HG03097 (cell line): Measurements from ENCODE around the gene PLCL2.

ENCODE experiments used
- ATAC-seq: cut with Tn5 transposase; IDR thresholded peaks from one replicate; pipeline ENCODE4 v1.9.1; 2021; ENCODE audit not compliant: unreplicated experiment, low FRiP score

Gene PLCL2

DNA sequence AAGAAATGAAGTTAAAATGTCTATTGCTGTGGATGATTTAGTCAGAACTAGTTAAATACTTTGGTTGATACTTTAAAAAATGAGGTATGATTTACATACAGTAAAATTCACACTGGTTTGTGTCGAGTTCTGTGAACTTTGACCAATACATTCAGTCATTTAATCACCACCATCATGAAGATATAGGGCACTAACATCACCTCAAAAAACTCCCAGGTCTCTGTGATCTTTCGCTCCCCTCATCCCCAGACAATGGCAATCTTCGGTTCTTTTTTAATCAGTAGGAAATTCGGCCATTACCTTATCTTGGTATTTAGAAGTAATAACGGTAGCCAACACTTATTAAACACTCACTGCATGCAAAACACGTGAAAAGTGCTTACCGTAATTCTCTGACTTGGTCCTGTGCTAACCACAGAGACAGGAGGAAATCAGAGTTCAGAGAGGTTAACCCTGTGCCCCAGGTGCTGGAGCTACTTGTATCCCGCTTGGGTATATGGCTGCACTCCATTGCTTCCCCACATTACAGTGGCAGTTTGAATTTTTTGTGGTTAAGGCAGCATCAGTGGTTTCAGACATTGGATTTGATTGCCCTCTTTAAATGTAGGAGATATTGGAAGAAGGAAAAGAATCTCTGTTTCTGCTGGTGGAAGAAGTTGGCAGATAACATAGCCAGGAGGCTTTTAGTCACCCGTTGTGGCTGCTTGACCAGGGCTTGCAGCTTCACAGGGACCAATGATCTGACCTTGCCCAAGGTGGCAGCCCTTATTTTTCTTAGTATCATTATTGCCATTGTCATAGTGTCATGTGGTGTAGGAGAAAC, 4.2 kb downstream of the PLCL2 start:
- ATAC-seq: peak; percentile 38

DNA sequence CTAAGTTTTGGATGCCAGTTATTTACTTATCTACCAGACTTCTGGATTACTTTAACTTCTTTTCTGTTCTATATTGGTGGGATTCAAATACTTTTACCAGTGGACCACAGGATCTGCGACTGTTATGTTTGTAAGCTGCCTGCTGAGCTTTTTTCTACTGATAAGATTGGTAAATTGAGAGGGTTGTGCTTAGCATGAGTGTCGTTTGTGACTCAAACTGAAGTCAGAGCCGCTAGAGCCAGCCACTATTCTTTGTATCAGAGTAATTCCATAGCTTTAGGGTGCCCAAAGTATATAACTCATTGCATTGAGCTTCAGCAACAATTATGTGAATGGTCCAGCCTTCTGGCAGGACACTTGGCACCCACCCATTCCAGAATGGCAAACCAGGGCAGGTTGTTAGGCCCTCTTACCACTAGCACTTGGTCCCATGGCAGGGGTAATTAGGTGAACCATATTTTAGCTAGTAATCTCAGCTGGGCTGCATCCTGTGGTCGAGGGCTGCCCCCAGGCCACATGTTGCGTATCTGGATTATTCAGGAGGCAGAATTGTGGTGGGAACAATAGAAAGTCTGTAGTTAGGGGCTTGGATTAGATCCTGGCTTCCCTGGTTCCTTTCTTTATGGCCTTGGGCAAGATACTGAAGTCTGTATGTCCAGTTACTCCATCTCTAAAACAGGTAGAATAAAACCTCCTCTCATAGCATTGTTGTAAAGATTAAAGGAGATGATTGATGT, 6.0 kb downstream of the PLCL2 start:
- ATAC-seq: no peak

DNA sequence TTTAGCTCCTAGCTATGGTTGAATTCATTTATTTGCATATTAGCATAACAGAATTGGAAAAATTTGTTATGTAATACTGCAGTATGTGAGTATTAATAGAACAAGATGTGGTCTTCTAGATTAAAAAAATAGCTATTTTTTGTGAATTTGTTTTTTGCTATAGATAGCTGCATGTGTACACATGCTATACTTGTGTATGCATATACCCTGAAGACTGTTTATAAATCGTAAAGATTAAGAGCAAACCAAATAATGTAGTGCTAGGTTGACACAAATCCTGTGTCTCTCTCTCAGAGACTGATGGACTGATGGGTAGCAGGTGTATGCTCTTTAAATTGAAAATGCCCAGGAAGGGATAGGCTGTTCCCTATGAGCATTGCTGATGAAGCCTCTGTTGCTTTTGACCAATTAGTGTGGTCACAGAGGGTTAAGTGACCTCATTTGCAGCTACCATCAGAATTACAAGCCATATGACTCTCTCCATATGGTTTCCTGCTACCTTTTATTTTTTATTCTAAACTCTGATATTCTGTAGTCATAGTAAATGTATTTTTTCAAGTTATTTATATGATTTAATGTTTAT, 9.0 kb downstream of the PLCL2 start:
- no peak for ATAC-seq

DNA sequence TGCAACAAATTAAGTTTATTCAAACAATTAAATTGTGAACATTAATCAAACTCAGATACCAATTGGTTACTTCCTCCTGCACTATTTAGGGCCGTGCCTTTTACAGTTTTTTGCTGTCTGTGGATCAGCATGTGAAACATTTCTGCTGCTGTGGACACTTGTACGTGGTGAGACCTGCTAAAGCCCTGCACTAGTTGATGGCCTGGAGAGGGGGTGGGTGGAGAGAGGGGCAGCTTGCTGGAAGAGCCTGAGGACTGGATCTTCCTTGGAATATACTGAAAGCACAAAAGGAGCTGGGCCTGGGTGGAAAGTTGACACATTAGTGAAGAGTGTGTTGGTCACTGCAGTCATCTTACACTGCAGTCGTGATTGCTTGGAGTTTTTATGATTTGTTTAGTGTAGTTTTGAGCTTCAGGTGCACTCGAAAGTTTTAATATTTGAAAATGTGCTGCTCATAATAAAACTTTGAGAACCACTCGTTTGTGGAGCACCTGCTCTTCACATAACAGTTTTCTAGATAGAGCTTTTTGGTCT, 11.4 kb downstream of the PLCL2 start:
- no peak for ATAC-seq

DNA sequence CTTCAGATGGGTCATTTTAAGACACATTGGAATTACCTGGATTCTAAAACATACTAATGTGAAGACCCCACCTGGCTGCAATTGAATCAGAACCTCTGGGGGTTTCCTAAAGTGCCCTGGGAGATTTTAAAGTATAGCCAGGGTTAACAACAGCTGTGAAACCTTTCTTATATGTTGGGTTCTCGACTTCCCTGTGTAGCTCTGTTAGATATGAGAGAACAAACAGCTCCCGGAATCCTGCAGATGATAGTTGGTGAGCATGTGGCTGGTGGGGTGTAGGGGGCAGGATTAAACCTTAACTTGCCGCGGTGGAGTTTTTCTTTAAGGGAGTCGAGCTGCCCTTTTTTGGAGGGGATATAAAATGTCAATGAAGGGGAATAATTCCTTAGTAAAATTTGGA, 12.1 kb downstream of the PLCL2 start:
- no peak for ATAC-seq

DNA sequence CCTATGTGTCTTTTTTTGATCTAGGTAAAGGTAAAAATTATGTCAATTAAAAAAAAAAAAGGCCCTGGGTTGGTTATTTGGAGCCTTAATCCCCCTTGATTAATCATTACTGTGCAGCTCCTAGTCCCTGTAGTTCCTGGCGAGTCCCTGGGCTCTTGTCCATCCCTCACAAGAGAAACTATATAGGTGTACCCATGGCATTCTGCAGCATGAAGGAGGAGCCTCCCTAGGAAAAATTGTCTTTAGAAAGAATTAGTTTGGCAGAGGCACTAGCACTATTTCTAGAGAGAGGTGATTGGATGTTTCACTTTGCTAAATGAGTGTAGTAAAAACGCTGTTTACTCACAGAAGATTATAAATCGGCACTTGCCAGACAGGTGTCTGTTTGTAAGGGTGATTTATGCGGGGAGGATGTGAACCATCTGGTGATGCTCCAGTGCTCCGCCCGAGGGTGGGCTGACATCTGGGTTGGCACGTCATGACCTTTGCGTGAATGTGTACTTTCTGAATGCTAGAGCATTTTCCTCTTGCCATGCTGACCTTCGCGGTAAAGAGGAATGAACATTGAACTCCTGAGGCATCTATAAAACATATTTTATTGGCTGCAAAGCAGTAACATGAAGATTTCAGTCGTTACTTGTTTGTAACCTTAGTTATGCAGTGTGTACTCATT, 12.6 kb downstream of the PLCL2 start:
- peak; percentile 55 for ATAC-seq

DNA sequence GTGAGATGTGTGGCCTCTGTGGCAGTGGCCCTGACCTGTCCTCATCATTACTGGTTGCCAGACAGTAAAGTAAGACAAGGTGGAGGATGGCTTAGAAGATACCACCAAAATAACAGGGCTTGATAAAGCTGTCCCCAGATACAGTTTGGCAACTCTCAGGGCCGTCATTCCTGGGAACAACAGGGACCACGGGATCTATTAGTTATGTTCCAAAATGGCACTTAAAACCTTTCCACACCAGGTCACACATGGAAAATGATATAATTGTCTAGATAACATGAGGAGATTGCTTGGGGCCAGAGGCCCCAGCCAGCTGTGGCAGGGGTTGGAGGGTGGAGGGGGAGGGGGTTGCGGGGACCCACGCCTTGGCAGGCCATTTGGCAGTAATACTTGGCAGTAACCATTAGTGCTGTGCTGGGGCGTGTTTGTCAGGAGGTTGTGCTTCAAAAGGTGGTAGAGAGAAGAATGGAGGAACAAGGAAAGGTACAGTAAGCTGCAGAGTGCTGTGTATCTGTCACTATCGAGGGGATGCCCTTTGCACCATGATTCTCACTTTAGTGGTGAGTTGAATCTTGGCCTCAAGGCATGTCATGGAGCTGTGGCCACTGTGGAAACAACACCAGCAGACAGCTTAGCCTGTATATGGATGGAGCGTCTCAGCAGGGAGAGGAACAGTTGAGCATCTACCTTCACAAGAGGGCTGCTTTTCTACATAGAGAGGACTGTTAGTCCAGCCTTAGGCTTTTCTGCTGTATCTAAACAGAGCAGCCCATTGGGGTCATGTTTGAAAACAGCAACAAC, 14.0 kb downstream of the PLCL2 start:
- ATAC-seq: no peak

DNA sequence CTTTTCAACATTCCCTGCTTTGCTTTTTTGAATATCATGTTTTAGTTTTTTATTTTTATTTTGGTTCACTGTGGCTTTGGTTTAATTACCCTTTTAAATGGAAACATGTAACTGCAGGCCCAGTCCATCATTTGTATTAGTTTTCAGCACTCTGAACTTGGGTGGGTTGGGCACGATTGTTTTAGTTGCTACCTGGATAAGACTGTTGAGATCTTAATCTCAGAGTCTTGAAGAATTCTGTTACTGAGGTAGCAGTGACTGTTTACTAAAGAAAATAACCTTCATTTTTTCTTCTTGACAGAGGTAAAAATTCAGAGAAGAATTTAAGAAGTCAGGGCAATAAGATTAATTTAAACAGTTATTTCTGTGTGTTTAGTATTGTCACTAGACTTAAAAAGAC, 15.2 kb downstream of the PLCL2 start:
- no peak for ATAC-seq

DNA sequence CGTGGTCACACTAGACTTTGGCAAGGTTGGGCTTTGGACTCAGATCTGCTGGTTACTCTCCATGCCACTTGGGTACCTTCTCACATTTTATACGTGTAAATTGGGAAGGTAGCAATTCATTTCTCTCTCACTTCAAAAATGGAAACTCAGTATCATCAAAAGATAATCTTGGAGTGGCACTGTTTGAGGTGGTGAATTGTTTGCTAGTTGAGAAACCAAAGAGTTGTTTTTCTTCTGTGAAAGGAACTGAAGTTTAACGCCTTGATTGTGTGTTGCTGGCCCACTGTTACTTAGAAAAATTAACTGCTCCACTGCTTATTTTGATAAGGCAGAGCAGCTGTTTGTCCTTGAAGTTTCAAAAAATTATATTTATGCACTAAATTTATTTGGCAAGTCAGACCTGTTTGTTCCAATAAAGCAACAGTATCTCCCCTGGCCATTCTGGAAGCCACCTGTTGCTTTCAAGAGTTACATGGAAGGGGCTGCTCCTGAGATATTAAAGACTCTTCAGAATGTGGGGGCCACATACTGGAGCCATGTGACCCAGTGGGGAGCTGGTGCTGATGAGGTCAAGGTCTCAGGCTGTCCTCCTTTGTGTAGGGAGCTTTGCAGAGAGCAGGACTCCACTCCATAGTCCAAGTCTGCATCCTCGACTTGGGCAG, 16.2 kb downstream of the PLCL2 start:
- ATAC-seq: no peak

DNA sequence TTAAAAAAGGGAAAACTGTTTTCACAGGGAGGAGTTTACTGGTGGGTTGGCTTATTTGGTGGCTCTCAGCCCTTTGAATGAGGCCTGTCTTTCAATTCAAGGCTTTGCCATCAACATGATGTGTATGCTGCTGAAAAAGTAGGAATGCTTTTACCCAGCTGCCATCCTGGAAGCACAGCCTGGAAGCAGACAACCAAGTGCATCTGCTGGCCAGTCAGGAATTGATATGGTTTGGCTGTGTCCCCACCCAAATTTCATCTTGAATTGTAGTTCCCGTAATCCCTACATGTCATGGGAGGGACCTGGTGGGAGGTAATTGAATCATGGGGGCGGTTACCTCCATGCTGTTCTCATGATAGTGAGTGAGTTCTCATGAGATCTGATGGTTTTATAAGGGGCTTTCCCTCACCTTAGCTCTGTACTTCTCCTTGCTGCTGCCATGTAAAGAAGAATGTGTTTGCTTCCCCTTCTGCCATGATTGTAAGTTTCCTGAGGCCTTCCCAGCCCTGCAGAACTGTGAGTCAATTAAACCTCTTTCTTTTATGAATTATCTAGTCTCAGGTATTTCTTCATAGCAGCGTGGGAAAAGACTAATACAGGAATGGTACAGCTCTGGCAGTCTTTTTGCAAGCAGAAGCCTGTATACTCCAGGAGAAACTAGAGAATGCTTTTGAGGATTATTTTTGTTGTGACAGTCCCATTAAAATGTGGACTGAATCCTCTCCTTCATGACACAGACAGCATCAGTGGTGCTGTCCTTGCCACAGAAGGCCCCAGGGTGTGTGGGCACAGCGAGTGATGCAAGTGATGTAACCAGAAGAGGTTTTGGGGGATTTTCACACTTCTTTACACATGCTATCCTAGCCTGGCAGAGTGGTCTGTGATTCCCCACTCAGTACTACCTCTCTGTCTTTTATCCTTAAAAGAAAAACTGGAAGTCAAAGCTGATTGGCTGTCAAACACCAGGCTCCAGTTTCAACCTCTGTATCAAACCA, 20.0 kb downstream of the PLCL2 start:
- ATAC-seq: no peak

DNA sequence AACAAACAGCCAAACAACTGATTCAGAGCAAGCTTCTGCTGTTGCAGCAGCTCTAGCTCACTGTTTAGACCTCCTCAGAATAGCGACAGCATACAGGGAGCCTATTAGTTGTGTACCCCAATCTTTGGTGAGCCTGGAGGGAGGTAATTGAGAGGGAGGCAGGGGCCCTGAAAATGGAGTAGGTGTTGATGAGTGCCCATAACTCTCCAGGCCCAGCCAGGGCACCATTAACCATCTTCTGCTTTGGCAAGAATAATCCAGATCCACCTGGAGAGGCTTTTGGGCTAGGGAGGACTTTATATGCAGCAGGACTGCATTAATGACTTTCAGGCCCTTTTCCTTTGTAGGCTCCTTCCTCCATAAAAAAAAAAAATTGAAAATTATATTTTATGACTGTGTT, 20.9 kb downstream of the PLCL2 start:
- no peak for ATAC-seq

DNA sequence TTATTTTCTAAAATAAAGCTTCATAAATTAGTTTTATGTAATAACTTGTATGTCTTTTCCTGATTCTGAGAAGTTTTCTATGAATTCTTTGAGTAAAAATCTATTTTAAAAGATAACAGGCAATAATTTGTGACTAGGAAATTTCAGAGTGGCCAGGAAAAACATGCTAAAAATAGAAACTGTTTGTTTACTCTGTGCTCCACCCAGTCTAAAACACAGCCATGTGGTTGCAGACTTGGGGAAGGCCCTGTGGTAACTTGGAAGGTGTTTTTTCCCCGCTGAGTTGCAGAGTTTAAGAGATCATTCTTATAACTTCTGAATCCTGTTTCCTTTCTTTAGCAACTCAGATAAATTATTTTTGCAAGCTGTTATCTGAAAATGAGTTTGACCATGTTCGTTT, 21.9 kb downstream of the PLCL2 start:
- ATAC-seq: no peak

DNA sequence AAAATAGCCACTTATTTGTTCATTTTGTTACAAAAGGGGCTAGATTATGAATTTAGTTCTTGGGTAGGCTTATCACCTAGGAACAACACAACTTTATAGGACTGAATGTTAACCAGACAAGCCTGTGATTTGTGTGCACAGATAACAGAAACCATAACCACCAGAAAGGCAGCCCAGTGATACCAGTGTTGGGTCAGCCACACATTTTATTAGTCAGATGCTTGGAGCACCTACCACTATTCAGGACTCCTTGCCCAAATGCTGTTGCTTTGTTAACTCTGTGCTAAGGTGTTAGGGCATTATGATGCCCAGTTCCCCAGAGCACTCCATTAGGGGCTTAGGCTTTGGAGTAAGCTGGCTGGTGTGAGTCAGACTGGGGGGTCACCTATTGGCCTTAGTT, 22.5 kb downstream of the PLCL2 start:
- ATAC-seq: peak; percentile 45

DNA sequence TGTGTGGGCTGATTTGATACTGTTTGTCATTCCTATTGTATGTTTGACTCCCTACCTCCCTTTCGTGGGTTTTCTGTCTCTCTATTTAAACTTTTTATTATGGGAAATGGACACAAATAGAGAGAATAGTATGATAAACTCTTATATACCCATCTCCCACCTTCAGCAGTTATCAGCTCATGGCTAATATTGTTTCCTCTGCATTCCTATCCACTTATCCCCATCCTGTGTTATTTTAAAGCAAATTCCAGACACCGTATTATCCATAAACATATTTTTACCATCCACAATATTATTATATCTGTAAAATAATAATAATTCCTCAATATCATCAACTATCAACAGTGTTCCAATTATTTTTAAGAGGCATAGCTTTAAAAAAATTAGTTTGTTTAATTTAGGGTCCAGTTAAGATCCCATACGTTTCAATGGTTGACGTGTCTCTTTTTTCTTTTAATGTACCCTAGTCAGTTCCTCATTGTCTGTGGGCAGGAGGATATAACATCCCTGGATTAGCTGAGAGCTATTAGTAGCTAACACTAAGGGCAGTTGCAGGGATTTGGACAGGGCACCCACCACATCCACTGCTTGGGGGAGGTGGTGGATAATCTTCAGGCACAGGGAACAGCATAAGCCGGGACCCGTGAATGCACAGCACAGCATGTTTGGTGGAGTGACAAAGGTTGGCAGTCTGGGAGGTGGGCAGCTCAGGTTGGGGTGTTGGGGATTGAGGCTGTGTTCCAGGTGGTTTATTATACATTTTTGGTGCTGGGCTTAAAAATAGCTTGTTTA, 23.5 kb downstream of the PLCL2 start:
- no peak for ATAC-seq

DNA sequence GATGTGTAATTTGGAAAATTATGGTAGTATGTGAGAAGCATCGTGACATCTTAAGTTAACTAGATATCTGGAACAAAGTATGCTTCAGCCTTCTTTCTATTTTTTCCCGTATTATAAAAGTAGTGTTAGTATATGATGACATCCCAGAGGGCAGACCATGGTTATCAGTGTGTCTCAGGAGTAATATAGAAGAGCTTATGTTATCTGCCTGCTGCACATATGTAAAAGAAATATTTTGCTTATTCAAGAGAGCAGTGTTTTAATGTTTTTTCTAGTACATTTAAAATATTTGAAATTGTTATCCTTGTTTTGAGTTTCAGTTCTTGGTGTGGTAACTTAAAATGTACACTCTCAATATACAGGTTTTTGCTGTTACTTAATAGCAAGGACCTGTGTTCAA, 24.1 kb downstream of the PLCL2 start:
- no peak for ATAC-seq

DNA sequence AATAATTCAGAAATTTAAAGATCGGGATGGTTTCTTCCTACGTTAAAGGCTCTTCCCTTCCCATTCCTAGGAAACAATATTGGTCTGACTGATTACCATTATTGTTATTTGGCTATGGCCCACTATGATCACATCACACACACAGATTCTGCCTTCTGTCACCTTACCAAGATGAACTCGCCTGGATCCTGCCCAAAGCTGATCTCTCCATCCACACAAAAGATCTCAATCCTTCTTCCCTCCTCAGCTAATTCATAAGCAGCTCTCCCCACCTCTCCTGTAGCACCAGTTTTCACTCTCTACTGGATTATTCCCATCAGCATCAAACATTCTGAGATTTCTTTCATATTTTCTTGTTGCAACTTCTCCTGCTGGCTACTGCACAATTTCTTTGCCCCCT, 25.0 kb downstream of the PLCL2 start:
- ATAC-seq: no peak

DNA sequence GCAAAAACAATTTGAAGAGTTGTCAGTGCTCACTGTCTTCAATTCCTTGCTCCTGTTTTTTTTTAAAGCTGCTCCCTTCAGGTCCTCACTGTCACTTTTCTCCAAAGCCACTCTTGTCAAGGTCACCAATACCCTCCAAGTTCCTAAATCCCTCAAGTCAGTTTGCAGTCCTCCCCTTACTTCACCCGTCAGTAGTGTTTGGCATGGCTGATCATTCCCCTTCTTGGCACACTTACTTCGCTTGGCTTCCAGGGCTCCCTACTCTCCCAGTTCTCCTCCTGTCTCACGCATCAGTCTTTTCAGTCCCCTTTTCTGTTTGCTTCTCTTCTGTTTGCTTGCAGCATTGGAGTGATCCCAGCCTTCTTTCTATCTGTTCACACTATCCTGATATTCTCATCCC, 25.5 kb downstream of the PLCL2 start:
- ATAC-seq: no peak

DNA sequence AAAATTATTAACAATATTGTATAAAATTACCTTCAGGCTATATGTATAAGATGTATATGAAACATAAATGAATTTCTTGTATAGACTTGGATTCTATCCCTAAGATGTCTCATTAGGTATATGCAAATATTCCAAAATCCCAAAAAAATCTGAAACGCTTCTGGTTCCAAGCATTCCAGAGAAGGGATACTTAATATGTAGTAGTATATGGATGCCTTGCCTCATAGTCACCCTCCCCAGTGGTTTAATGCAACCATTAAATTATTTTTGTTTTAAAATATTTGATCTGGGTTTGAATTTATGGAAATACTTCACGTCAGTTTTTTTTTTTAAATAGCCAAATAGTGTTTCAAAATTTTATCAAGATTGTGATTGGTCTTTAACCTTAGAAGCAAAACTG, 27.2 kb downstream of the PLCL2 start:
- no peak for ATAC-seq
